ENCODE data around the gene POLR2H. TPM values are rescaled to one million over a fixed set of nuclear protein-coding genes. Genes with fewer than 3 reads are reported as not detected.

The POLR2H gene
- total RNA-seq, 4 donors from 2014 or later, result 47.9 to 69.9 (median 56.7) TPM

DNA sequence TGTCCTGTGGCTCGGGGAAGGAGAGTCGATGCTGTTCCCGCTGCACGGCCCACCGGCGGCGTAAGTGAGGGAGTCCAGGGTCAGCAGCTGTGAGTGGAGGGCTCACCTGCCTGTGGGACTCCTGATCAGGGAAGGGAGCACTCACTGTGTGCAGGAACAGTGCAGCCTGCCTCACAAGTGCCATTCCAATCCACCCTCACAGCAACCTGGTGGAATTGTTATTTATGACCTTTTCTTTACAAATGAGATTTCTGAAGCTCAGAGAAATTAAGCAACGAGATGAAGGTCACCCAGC, 27.4 kb downstream of the POLR2H start:
- TF ChIP-seq, protein P1, sequence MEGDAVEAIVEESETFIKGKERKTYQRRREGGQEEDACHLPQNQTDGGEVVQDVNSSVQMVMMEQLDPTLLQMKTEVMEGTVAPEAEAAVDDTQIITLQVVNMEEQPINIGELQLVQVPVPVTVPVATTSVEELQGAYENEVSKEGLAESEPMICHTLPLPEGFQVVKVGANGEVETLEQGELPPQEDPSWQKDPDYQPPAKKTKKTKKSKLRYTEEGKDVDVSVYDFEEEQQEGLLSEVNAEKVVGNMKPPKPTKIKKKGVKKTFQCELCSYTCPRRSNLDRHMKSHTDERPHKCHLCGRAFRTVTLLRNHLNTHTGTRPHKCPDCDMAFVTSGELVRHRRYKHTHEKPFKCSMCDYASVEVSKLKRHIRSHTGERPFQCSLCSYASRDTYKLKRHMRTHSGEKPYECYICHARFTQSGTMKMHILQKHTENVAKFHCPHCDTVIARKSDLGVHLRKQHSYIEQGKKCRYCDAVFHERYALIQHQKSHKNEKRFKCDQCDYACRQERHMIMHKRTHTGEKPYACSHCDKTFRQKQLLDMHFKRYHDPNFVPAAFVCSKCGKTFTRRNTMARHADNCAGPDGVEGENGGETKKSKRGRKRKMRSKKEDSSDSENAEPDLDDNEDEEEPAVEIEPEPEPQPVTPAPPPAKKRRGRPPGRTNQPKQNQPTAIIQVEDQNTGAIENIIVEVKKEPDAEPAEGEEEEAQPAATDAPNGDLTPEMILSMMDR (IDR thresholded peaks at IDR 0.05; ENCODE audit: low read depth), result no peak

DNA sequence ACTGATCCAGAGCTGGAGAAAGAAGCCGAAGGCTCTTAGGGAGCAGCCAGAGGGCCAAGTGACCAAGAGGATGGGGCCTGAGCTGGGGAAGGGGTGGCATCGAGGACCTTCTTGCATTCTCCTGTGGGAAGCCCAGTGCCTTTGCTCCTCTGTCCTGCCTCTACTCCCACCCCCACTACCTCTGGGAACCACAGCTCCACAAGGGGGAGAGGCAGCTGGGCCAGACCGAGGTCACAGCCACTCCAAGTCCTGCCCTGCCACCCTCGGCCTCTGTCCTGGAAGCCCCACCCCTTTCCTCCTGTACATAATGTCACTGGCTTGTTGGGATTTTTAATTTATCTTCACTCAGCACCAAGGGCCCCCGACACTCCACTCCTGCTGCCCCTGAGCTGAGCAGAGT, 27.9 kb downstream of the POLR2H start:
- TF ChIP-seq, protein P1 (IDR thresholded peaks at IDR 0.05; ENCODE audit: low read depth), result no peak

DNA sequence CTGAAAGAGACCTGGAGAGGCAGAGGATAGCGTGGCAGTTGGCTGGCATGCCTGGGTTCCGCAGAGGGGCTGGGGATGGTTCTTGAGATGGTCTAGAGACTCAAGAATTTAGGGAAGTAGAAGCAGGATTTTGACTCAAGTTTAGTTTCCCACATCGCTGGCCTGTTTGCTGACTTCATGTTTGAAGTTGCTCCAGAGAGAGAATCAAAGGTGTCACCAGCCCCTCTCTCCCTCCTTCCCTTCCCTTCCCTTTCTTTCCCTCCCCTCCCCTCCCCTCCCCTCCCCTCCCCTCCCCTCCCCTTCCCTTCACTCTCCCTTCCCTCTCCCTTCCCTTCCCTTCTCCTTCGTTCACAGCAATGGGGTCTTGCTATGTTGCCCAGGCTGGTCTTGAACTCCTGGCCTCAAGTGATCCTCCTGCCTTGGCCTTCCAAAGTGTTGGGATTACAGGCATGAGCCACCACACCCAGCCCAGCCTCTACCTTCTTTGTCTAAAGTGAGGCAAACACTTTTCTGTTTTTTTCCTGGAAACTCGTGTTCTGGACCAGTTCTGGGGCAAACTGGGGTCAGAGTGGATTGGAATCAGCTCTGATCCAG, 28.5 kb downstream of the POLR2H start:
- TF ChIP-seq, protein P1 (IDR thresholded peaks at IDR 0.05; ENCODE audit: low read depth), result no peak

DNA sequence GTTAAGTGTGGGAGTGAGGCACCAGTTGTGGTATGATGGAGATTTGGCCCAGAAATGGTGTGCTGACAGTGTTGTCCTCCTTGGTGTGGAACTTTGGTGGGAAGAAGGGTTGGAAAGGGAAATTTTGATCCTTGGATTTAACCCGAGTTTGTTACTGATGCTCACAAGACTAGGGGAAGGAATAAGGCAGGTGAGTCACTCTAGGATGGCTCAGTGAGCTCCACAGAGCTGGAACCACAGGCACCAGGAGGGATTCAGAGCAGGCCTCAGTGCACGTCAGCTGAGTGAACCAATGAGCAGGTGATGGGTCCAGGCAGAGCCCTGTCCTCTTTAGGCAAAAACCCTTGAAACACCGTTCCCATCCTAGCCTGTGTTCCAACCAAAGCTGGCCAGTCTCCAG, 29.8 kb downstream of the POLR2H start:
- TF ChIP-seq, protein P1 (IDR thresholded peaks at IDR 0.05; ENCODE audit: low read depth), result no peak

DNA sequence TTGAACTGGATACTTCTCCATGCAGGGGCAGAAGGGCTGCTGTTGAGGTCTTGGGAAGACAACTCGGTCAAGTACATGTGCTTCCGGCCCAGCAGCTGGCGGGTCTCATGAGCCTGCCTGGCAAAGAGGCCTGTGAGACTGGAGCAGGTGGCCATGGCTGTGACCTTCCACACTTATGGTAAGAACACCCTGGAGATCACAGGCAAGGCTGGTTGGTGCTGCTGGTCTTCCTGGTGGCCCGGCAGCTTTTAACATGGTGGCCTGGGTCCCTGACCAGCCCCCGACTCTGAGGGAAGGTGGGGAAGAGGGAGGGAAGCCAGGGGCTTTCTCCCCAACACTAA, 33.8 kb downstream of the POLR2H start:
- TF ChIP-seq, protein P1 (IDR thresholded peaks at IDR 0.05; ENCODE audit: low read depth), result no peak

DNA sequence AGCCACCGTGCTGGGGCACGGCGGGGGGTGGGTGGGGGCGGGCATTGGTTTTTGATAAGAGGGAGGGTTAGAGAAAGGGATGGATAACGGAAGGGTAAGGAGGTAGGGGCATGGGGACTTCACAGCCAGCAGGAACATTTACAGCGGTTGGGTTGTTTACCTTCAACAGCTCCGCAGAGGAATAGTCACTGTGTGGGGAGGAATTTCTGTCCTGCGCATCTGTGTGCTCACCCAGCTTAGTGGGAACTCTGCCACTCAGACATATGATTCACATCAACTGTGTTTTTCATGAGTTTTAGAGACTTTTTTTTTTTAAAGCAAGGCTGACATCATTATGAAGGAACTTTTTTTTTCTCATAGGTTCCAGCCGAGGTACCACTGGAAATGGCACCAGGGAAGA, 37.9 kb downstream of the POLR2H start:
- TF ChIP-seq, protein P1 (IDR thresholded peaks at IDR 0.05; ENCODE audit: low read depth), result no peak

DNA sequence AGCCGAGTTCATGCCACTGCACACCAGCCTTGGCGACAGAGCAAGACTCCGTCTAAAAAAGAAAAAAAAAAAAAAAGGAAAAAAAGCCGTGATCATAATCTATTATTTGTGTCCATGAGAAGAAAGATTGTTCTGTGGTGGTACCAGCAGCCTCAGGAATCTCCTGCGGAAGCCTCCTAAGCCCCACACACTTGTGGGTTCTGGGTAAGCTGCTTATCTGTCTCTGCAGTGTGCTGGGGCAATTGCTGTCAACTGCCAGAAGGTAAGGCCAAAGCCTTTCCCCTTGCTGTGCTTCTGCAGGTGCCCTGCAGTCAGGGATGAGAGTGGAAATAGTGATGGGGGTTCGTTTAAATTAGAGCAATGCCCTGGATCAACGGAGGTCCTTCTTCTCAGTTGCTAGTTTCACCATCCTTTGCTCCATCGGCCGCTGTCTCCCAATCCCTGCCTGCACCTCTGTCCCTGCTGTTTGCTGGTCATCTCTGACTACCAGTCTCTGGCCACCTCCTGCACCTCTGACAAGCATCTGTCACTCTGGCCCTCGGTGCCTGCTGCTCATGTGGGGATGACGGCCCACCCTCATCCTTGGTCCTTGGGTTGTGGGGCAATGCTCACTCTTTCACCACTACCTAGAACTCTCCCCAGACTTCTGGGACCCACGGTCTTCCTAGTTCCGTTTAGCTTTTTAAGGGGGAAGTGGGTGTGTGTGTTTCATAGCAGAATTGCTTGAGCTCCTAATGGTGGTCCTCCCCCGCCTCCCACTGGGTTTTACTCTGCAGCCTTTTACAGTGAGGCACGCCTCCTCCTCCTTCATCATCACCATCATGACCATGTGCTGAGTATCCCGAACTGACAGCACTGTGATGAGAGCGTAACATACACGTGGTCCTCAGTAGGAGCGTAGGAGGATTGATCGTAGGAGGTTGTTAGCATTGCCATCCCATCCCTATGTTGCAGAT, 43.8 kb downstream of the POLR2H start:
- TF ChIP-seq, protein P1 (IDR thresholded peaks at IDR 0.05; ENCODE audit: low read depth), result no peak

Measured in subcutaneous adipose tissue (tissue), 4 donors.